SH-SY5Y (cell line): ENCODE data around the gene RNGTT.

Source experiments
- GATA2 ChIP-seq: IDR thresholded peaks from 2 replicates; pipeline ENCODE4 v1.6.1; 2011; ENCODE audit warnings: mild to moderate bottlenecking, low read depth, low read length
- GATA3 ChIP-seq: IDR thresholded peaks from 2 replicates; pipeline ENCODE4 v1.6.1; 2011; ENCODE audit warnings: low read depth, mild to moderate bottlenecking, low read length, moderate library complexity

The RNGTT gene

DNA sequence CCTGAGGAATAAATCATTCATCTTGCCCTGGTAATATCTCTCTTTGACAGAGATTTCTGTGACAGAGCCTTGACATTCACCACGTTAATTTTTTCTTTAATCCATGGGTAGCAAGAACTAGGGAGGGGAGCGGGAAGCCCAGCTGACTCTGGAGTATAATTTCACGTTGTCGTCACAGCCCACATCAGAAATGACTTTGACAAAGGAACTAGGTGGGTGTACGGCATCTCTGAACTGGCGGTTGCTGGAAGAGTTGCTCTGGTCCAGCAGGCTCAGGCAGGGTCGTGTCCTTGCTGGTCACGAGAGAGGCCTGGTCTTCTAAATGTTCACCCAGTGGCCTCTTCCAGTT is 400.2 kb downstream of the RNGTT start:
- TF ChIP-seq GATA3 (no peak), GATA2 (no peak)

GRCh38 chr6:88562353-88563276 is 400.8 kb downstream of the RNGTT start:
- TF ChIP-seq GATA3: no peak
- TF ChIP-seq GATA2: no peak

DNA sequence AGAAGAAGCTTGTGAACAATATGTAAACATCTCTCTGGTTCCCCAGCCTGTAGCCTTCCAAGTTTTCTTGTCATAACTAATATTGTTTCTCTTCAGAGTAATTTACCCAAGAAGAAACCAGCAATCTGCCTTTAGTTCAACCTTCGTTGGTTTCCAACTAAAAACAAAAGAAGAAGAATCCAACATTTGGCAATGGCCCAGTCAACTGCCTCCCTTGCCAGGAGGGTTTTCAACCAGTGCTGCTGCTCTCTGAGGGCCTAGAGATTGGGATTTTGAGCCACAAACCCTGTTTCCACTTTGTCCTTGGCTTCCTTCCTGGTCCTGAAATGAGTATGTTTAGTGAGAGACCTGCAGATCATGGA is 401.5 kb downstream of the RNGTT start:
- no peak for TF ChIP-seq GATA3
- no peak for TF ChIP-seq GATA2

- TF ChIP-seq GATA2 (no peak), GATA3 (no peak)
Measured at GRCh38 chr6:88561034-88561953, 402.1 kb downstream of the RNGTT start.
